Ovary (tissue), 3 donors: ENCODE data around the gene KLK7.

Source experiments
- CTCF ChIP-seq, 3 donors: fragments of 450-650 bp in 2 of 3; fragments of 200-600 bp in 1 of 3; IDR thresholded peaks; one replicate each; pipeline versions ENCODE4 v1.5.1 to v1.8.0; 2016 to 2022; ENCODE audit warnings: antibody characterized with exemption in 3 of 3, mild to moderate bottlenecking in 1 of 3
- POLR2A ChIP-seq: fragments of 450-650 bp; IDR thresholded peaks from one replicate; pipeline ENCODE4 v1.6.1; 2017; ENCODE audit warnings: antibody characterized with exemption, mild to moderate bottlenecking, moderate library complexity
- donor health status: DM: no; HTN: no; CAD: no.

DNA sequence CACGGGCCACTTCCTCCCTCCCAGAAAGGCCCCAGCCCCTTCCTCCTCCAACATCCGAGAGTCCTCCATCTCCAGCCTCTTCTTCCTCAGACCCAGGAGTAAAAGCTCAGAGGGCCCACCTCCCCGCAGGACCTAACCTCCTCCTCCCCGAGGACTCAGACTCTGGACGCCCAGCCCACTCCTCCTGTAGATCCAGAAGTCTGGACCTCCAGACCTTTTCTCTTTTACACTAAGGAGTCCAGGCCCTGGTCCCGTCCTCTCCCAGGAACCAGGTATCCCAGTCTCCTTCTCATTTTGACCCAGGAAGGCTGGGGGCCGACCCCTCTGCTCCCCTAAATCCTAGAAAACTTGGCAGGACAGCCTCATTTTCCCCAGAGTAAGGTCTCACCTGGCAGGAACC is 19.6 kb upstream of the KLK7 start:
- no peak for TF ChIP-seq POLR2A
- no peak for TF ChIP-seq CTCF (IDR thresholded peaks at IDR 0.05)
